Uterus (tissue), 4 donors: ENCODE results near the gene FAM200B. TPM values are rescaled to one million over a fixed set of nuclear protein-coding genes. Genes with fewer than 3 reads are reported as not detected.

Source experiments
- DNase-seq, 2 donors: peaks; one replicate each; pipeline ENCODE4 v3.0.0-alpha.2; 2019 to 2020
- H3K27ac ChIP-seq, 2 donors: fragments of 200-600 bp; sonication (generic); 1 replicate in 1 of 2; 2 replicates in 1 of 2; pipeline ENCODE4 v1.5.1; 2016 to 2018
- H3K27me3 ChIP-seq, 2 donors: fragments of 200-600 bp; sonication (generic); one replicate each; pipeline ENCODE4 v1.5.1; 2018 to 2019; ENCODE audit warnings: control low read depth in 1 of 2
- H3K36me3 ChIP-seq, 2 donors: fragments of 200-600 bp; sonication (generic); one replicate each; pipeline ENCODE4 v1.5.1; 2019; ENCODE audit warnings: control low read depth in 1 of 2
- H3K4me1 ChIP-seq, 2 donors: fragments of 200-600 bp; sonication (generic); one replicate each; pipeline ENCODE4 v1.5.1; 2018 to 2019; ENCODE audit warnings: control low read depth in 1 of 2
- H3K4me3 ChIP-seq, 2 donors: fragments of 200-600 bp; sonication (generic); 1 replicate in 1 of 2; 2 replicates in 1 of 2; pipeline ENCODE4 v1.5.1; 2018 to 2019; ENCODE audit warnings: mild to moderate bottlenecking in 1 of 2
- H3K9me3 ChIP-seq, 2 donors: fragments of 200-600 bp; sonication (generic); one replicate each; pipeline ENCODE4 v1.5.1; 2019; ENCODE audit warnings: control low read depth in 1 of 2
- CTCF ChIP-seq, 4 experiments: fragments of 200-600 bp in 2 of 4; fragments of 450-650 bp in 2 of 4; sonication (generic) in 2 of 4; IDR thresholded peaks; one replicate each; pipeline ENCODE4 v1.5.1; 2016 to 2019; ENCODE audit warnings: antibody characterized with exemption in 4 of 4, mild to moderate bottlenecking in 2 of 4, moderate library complexity in 1 of 4
- POLR2A ChIP-seq, 2 donors: fragments of 450-650 bp; IDR thresholded peaks; one replicate each; pipeline ENCODE4 v1.6.1; 2016; ENCODE audit warnings: antibody characterized with exemption in 2 of 2, mild to moderate bottlenecking in 1 of 2, moderate library complexity in 1 of 2
- intact Hi-C: fragments of 100-400 bp; cut with DNase I; formaldehyde crosslinking; loops from one replicate; pipeline ENCODE4 v1.15.1; 2023; ENCODE audit warnings: low total_unique reads
- total RNA-seq, 4 donors: library from RNA; depleted of rRNA in 3 of 4; stranded (reverse); fragments of >200 nt in 3 of 4; gene quantifications; one replicate each; pipeline versions ENCODE4 v1.1.0 to v1.2.4, GENCODE V29; 2014 to 2023
- donor health status: DM: yes; HTN: yes; CAD: no.

The FAM200B gene
- total RNA-seq, 4 donors from 2014 or later: 41.7 to 104 (median 54.8) TPM

GRCh38 chr4:15658136-15658770, 23.4 kb upstream of the FAM200B start:
- DNase-seq: no peak
- H3K27ac ChIP-seq: no peak overlapping the region
- no peaks in the 10 kb centered on the region for H3K27me3 ChIP-seq
- H3K4me1 ChIP-seq: no peaks in the 10 kb centered on the region
- intact Hi-C loops: no loop called here
- TF ChIP-seq CTCF (IDR thresholded peaks at IDR 0.05) (no peak), POLR2A (IDR thresholded peaks at IDR 0.05) (no peak)
- H3K4me3 ChIP-seq: no peak overlapping the region
- H3K9me3 ChIP-seq: no peaks in the 10 kb centered on the region
- no peaks in the 10 kb centered on the region for H3K36me3 ChIP-seq

GRCh38 chr4:15658781-15659180, 22.8 kb upstream of the FAM200B start:
- no peaks in the 10 kb centered on the region for H3K27me3 ChIP-seq
- H3K36me3 ChIP-seq: no peaks in the 10 kb centered on the region
- no peak overlapping the region for H3K27ac ChIP-seq
- intact Hi-C loops: no loop called here
- no peak for DNase-seq
- no peaks in the 10 kb centered on the region for H3K4me1 ChIP-seq
- no peak for TF ChIP-seq POLR2A (IDR thresholded peaks at IDR 0.05)
- TF ChIP-seq CTCF (IDR thresholded peaks at IDR 0.05): no peak
- H3K9me3 ChIP-seq: no peaks in the 10 kb centered on the region
- H3K4me3 ChIP-seq: no peak overlapping the region

- DNase-seq: no peak
- no peaks in the 10 kb centered on the region for H3K36me3 ChIP-seq
- intact Hi-C loops: no loop called here
- H3K4me1 ChIP-seq: no peaks in the 10 kb centered on the region
- no peaks in the 10 kb centered on the region for H3K9me3 ChIP-seq
- H3K27me3 ChIP-seq: no peaks in the 10 kb centered on the region
- H3K27ac ChIP-seq: no peak overlapping the region
- H3K4me3 ChIP-seq: no peak overlapping the region
- TF ChIP-seq POLR2A (IDR thresholded peaks at IDR 0.05): no peak
- TF ChIP-seq CTCF (IDR thresholded peaks at IDR 0.05): no peak
Measured at GRCh38 chr4:15659768-15660570, 21.7 kb upstream of the FAM200B start.

- no peaks in the 10 kb centered on the region for H3K36me3 ChIP-seq
- TF ChIP-seq CTCF (IDR thresholded peaks at IDR 0.05): no peak
- no peak for TF ChIP-seq POLR2A (IDR thresholded peaks at IDR 0.05)
- no peaks in the 10 kb centered on the region for H3K27me3 ChIP-seq
- no peaks in the 10 kb centered on the region for H3K4me1 ChIP-seq
- no peak overlapping the region for H3K4me3 ChIP-seq
- intact Hi-C loops: no loop called here
- no peaks in the 10 kb centered on the region for H3K9me3 ChIP-seq
- H3K27ac ChIP-seq: no peak overlapping the region
- DNase-seq: no peak
Measured at GRCh38 chr4:15665753-15666365, 15.8 kb upstream of the FAM200B start.

- no peak for DNase-seq
- no peak overlapping the region for H3K27ac ChIP-seq
- TF ChIP-seq POLR2A (IDR thresholded peaks at IDR 0.05) (no peak), CTCF (IDR thresholded peaks at IDR 0.05) (no peak)
- H3K36me3 ChIP-seq: no peaks in the 10 kb centered on the region
- no peaks in the 10 kb centered on the region for H3K9me3 ChIP-seq
- no peaks in the 10 kb centered on the region for H3K27me3 ChIP-seq
- intact Hi-C loops: no loop called here
- H3K4me3 ChIP-seq: no peak overlapping the region
- H3K4me1 ChIP-seq: no peaks in the 10 kb centered on the region
Measured at GRCh38 chr4:15667006-15667405, 14.6 kb upstream of the FAM200B start.
